NOMO-1 (cell line): ENCODE data around the gene KIF16B.
"Not testable (repeated sequence)": the region's sequence is repeated elsewhere in the genome, so short reads cannot be mapped to it uniquely, and the experiment has no call there.

ENCODE experiments used
- DNase-seq, 2 experiments: peaks; one replicate each; lab custom pipeline; 2025; ENCODE audit not compliant: unreplicated experiment in 2 of 2; lab: John Stamatoyannopoulos, UW

KIF16B gene

GRCh38 chr20:16441546-16442164 is 131.6 kb downstream of the KIF16B start:
- no peak for DNase-seq

GRCh38 chr20:16440686-16441085 is 132.6 kb downstream of the KIF16B start:
- DNase-seq: no peak

- not testable (repeated sequence) for DNase-seq
Measured at GRCh38 chr20:16439540-16439939, 133.7 kb downstream of the KIF16B start.

- no peak for DNase-seq
Measured at GRCh38 chr20:16438100-16438499, 135.1 kb downstream of the KIF16B start.

- DNase-seq: no peak
Measured at GRCh38 chr20:16437387-16437996, 135.8 kb downstream of the KIF16B start.

GRCh38 chr20:16434062-16434664 is 139.1 kb downstream of the KIF16B start:
- peak; percentile 13 to 27 for DNase-seq

- no peak for DNase-seq
Measured at GRCh38 chr20:16433293-16433580, 140.0 kb downstream of the KIF16B start.

GRCh38 chr20:16432466-16433292 is 140.6 kb downstream of the KIF16B start:
- DNase-seq: no peak

GRCh38 chr20:16428112-16428511 is 145.1 kb downstream of the KIF16B start:
- DNase-seq: no peak

GRCh38 chr20:16427571-16427970 is 145.7 kb downstream of the KIF16B start:
- DNase-seq: no peak

- DNase-seq: no peak
Measured at GRCh38 chr20:16424780-16425179, 148.5 kb downstream of the KIF16B start.

- no peak for DNase-seq
Measured at GRCh38 chr20:16423311-16424212, 149.7 kb downstream of the KIF16B start.

- no peak for DNase-seq
Measured at GRCh38 chr20:16419138-16419715, 154.0 kb downstream of the KIF16B start.

GRCh38 chr20:16418616-16419015 is 154.6 kb downstream of the KIF16B start:
- no peak for DNase-seq

GRCh38 chr20:16417001-16417400 is 156.2 kb downstream of the KIF16B start:
- no peak for DNase-seq

GRCh38 chr20:16415071-16416053 is 157.9 kb downstream of the KIF16B start:
- DNase-seq: peak in 1 of 2 experiments; percentile 50

- no peak for DNase-seq
Measured at GRCh38 chr20:16412906-16413305, 160.3 kb downstream of the KIF16B start.

GRCh38 chr20:16411361-16411760 is 161.9 kb downstream of the KIF16B start:
- DNase-seq: no peak

GRCh38 chr20:16410626-16411025 is 162.6 kb downstream of the KIF16B start:
- DNase-seq: no peak
